MCF 10A (cell line): Measurements from ENCODE around the gene GIN1. TPM values are rescaled to one million over a fixed set of nuclear protein-coding genes. Genes with fewer than 3 reads are reported as not detected.

ENCODE experiments used
- Bru-seq: library from RNA; stranded (reverse); fragments of 400-500 nt; gene quantifications from one replicate; lab custom pipeline; 2021; lab: Mats Ljungman, UMichigan
- BruChase-seq, 2 experiments: library from RNA; stranded (reverse); fragments of 400-500 nt; gene quantifications; one replicate each; lab custom pipeline; 2021; lab: Mats Ljungman, UMichigan
- BruUV-seq: library from RNA; stranded (reverse); fragments of 400-500 nt; replicated peaks from 2 replicates; lab custom pipeline; 2021; lab: Mats Ljungman, UMichigan
- CTCF ChIA-PET: fragments of 300-600 bp; sonication (Branson Sonifier 250); formaldehyde crosslinking; extraction: SDS; loops from one replicate; lab custom pipeline; 2021; ENCODE audit warnings: antibody characterized with exemption, inconsistent platforms; lab: Yijun Ruan, JAX
- POLR2A ChIA-PET: fragments of 300-600, 350-650 bp; sonication (Branson Sonifier 250); formaldehyde crosslinking; extraction: SDS; loops from one replicate; lab custom pipeline; 2020; ENCODE audit warnings: antibody characterized with exemption, inconsistent platforms; lab: Yijun Ruan, JAX
- DNase-seq: peaks from one replicate; pipeline ENCODE4 v3.0.0-alpha.2; 2018; ENCODE audit not compliant: unreplicated experiment
- H3K27ac Mint-ChIP-seq: one replicate; pipeline ENCODE4 v1.8.0; 2022; ENCODE audit warnings: mild to moderate bottlenecking, low read depth, mixed read lengths; ENCODE audit not compliant: unreplicated experiment
- H3K27me3 Mint-ChIP-seq: one replicate; pipeline ENCODE4 v1.8.0; 2022; ENCODE audit warnings: mixed read lengths; ENCODE audit not compliant: insufficient read depth, unreplicated experiment
- H3K36me3 Mint-ChIP-seq: one replicate; pipeline ENCODE4 v1.8.0; 2022; ENCODE audit warnings: mild to moderate bottlenecking, moderate library complexity, mixed read lengths; ENCODE audit not compliant: insufficient read depth, unreplicated experiment
- H3K4me1 Mint-ChIP-seq: one replicate; pipeline ENCODE4 v1.8.0; 2022; ENCODE audit warnings: mixed read lengths; ENCODE audit not compliant: insufficient read depth, unreplicated experiment
- H3K4me3 Mint-ChIP-seq: one replicate; pipeline ENCODE4 v1.8.0; 2022; ENCODE audit warnings: mild to moderate bottlenecking, moderate library complexity, mixed read lengths; ENCODE audit not compliant: unreplicated experiment
- H3K9me3 Mint-ChIP-seq: one replicate; pipeline ENCODE4 v1.8.0; 2022; ENCODE audit warnings: mixed read lengths; ENCODE audit not compliant: unreplicated experiment
- intact Hi-C: fragments of 100-400 bp; cut with micrococcal nuclease; formaldehyde crosslinking; loops from 2 replicates; pipeline ENCODE4 v1.14.1; 2022
- long read RNA-seq: library from polyadenylated mRNA; stranded (forward); transcript quantifications from one replicate; pipeline ENCODE4 v2.0.0, GENCODE V29; 2022
- total RNA-seq: library from RNA; stranded (reverse); gene quantifications from 2 replicates; pipeline ENCODE4 v1.2.3, GENCODE V29; 2022
- TF ChIP-seq, protein P1 (sequence below): fragments of 200-600 bp; IDR thresholded peaks from one replicate; pipeline ENCODE4 v1.8.0; 2022; ENCODE audit warnings: antibody characterized with exemption, mild to moderate bottlenecking; ENCODE audit not compliant: unreplicated experiment

Gene GIN1, protein sequence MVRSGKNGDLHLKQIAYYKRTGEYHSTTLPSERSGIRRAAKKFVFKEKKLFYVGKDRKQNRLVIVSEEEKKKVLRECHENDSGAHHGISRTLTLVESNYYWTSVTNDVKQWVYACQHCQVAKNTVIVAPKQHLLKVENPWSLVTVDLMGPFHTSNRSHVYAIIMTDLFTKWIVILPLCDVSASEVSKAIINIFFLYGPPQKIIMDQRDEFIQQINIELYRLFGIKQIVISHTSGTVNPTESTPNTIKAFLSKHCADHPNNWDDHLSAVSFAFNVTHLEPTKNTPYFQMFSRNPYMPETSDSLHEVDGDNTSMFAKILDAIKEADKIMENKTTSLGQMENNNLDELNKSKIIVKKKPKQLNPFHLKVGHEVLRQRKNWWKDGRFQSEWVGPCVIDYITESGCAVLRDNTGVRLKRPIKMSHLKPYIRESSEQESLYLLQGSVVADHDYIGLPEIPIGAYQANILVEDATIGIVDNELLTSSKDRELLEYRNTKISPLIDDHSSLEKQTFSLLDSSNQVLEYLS
- 12.1 and 16.2 TPM in 2 replicates for total RNA-seq
- percentile 74 among the genes with signal in this experiment for Bru-seq, nascent RNA
- BruChase-seq, experiment 1, labeled RNA remaining after a 6-hour chase: percentile 59 among the genes with signal in this experiment
- percentile 67 among the genes with signal in this experiment for BruChase-seq, experiment 2, labeled RNA remaining after a 2-hour chase
- long read RNA-seq, transcript GIN1-201 (8 exons, 3,229 nt): major isoform, 14 of 42 reads
- long read RNA-seq, partial matches to known transcripts: 3 of 42 reads
- long read RNA-seq, other reads (novel, unspliced or antisense): 21 of 42 reads

- ChIA-PET POLR2A (interaction anchor here (0.6 to 3.1 kb wide), 34 partner anchors 13 to 576 kb away, joined by 3 to 43 read pairs (median 4); partner anchors contain the start of genes MACIR, NUDT12 and PAM), CTCF (interaction anchor here (0.6 to 2.0 kb wide), 5 partner anchors 20 to 613 kb away, joined by 3 to 11 read pairs (median 4); no protein-coding TSS in a partner anchor)
- Mint-ChIP-seq H3K4me1 (peaks cover 23% of the 10 kb centered on the region), H3K27me3 (no peaks in the 10 kb centered on the region), H3K36me3 (peaks cover 6% of the 10 kb centered on the region), H3K9me3 (no peaks in the 10 kb centered on the region), H3K4me3 (peak within 1 kb of the TSS; percentile 83), H3K27ac (peak within 1 kb of the TSS; percentile 98)
- TF ChIP-seq, protein P1, sequence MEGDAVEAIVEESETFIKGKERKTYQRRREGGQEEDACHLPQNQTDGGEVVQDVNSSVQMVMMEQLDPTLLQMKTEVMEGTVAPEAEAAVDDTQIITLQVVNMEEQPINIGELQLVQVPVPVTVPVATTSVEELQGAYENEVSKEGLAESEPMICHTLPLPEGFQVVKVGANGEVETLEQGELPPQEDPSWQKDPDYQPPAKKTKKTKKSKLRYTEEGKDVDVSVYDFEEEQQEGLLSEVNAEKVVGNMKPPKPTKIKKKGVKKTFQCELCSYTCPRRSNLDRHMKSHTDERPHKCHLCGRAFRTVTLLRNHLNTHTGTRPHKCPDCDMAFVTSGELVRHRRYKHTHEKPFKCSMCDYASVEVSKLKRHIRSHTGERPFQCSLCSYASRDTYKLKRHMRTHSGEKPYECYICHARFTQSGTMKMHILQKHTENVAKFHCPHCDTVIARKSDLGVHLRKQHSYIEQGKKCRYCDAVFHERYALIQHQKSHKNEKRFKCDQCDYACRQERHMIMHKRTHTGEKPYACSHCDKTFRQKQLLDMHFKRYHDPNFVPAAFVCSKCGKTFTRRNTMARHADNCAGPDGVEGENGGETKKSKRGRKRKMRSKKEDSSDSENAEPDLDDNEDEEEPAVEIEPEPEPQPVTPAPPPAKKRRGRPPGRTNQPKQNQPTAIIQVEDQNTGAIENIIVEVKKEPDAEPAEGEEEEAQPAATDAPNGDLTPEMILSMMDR: no peak
- peak; percentile 99 for DNase-seq
- BruUV-seq: no TSS peak
- intact Hi-C loops: no loop called here
Observed at GRCh38 chr5:103119765-103120606, at the start of gene GIN1, which contains the start of gene PPIP5K2. Gene GIN1, minus strand, starts transcription at chr5:103120138. Its CDS starts 11,431 bp downstream, at chr5:103108707. Gene PPIP5K2, plus strand, starts transcription at chr5:103120301. Its CDS starts 9,289 bp downstream, at chr5:103129590.

GRCh38 chr5:103166706-103167105 is 46.8 kb upstream of the GIN1 start:
- no TSS peak for BruUV-seq
- H3K27ac Mint-ChIP-seq: no peak overlapping the region
- H3K36me3 Mint-ChIP-seq: peaks cover 26% of the 10 kb centered on the region
- POLR2A ChIA-PET: no interaction called here
- H3K27me3 Mint-ChIP-seq: no peaks in the 10 kb centered on the region
- TF ChIP-seq, protein P1: no peak
- no peaks in the 10 kb centered on the region for H3K4me1 Mint-ChIP-seq
- no peak for DNase-seq
- intact Hi-C loops: no loop called here
- no peaks in the 10 kb centered on the region for H3K9me3 Mint-ChIP-seq
- no peak overlapping the region for H3K4me3 Mint-ChIP-seq
- CTCF ChIA-PET: interaction anchor here (2.3 kb wide), 1 partner anchor 27 kb away, joined by 7 read pairs; no protein-coding TSS in a partner anchor

GRCh38 chr5:103151156-103151555 is 31.2 kb upstream of the GIN1 start:
- TF ChIP-seq, protein P1: no peak
- intact Hi-C loops: no loop called here

More at GRCh38 chr5:103151156-103151555, 31.2 kb upstream of the GIN1 start:
- H3K36me3 Mint-ChIP-seq: peaks cover 11% of the 10 kb centered on the region
- ChIA-PET CTCF (no interaction called here), POLR2A (no interaction called here)
- BruUV-seq: no TSS peak
- H3K9me3 Mint-ChIP-seq: no peaks in the 10 kb centered on the region
- H3K4me3 Mint-ChIP-seq: no peak overlapping the region
- H3K4me1 Mint-ChIP-seq: no peaks in the 10 kb centered on the region
- no peak overlapping the region for H3K27ac Mint-ChIP-seq
- H3K27me3 Mint-ChIP-seq: no peaks in the 10 kb centered on the region
- DNase-seq: no peak
